ENCODE measurements around the gene TBC1D8.

DNA sequence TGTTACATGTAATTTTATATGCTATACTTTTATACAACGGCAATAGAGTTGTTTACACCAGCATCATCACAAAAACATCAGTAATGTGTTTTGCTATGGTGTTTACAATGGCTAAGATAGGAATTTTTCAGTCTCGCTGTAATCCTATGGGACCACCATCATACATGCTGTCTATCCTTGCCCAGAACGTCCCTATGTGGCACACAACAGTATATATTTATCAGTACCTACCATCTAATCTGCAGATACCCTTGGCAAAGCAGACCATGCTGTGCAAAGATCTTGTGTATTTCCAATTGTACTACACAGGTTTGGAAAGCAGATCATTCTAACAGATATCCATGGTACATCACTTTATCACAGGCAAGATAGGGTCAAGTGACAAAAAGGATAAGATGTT is 133.8 kb downstream of the TBC1D8 start:
- TF ChIP-seq, protein P1, sequence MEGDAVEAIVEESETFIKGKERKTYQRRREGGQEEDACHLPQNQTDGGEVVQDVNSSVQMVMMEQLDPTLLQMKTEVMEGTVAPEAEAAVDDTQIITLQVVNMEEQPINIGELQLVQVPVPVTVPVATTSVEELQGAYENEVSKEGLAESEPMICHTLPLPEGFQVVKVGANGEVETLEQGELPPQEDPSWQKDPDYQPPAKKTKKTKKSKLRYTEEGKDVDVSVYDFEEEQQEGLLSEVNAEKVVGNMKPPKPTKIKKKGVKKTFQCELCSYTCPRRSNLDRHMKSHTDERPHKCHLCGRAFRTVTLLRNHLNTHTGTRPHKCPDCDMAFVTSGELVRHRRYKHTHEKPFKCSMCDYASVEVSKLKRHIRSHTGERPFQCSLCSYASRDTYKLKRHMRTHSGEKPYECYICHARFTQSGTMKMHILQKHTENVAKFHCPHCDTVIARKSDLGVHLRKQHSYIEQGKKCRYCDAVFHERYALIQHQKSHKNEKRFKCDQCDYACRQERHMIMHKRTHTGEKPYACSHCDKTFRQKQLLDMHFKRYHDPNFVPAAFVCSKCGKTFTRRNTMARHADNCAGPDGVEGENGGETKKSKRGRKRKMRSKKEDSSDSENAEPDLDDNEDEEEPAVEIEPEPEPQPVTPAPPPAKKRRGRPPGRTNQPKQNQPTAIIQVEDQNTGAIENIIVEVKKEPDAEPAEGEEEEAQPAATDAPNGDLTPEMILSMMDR (IDR thresholded peaks at IDR 0.05) = no peak
- no peak for TF ChIP-seq EZH2phosphoT487 (IDR thresholded peaks at IDR 0.05)

All from neural progenitor cell (in vitro differentiated cells).